ENCODE results near the gene PEPD.

DNA sequence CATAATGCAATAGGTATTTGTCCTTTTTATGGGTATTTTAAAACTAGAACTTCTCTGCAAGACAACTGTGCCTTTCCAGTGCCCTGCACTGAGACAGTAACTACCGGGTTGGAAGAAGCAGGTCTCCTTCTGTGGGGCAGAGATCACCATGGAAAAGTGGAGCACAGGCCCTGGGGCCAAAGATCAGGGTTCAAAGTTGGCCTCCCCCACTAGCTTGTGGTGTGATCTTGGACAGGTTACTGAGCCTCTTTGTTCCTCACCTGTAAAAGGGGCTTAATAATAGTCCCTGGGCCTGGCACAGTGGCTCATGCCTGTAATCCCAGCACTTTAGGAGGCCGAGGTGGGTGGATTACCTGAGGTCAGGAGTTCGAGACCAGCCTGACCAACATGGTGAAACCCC is 79.8 kb downstream of the PEPD start:
- no peak for TF ChIP-seq POLR2AphosphoS5 (IDR thresholded peaks at IDR 0.05; ENCODE audit: insufficient read depth, low read depth, low read length)
- TF ChIP-seq JUN (IDR thresholded peaks at IDR 0.05; ENCODE audit: borderline replicate concordance, insufficient read depth, insufficient read length, low read depth), result no peak
- TF ChIP-seq CTCF (IDR thresholded peaks at IDR 0.05; ENCODE audit: extremely low read depth in 1 of 2, insufficient read depth in 1 of 2, low read depth in 1 of 2, low read length in 2 of 2), result no peak
- no peak for TF ChIP-seq MYC (IDR thresholded peaks at IDR 0.05; ENCODE audit: low read depth, low read length)
